Measurements from ENCODE around the gene RASA3. TPM values are rescaled to one million over a fixed set of nuclear protein-coding genes. Genes with fewer than 3 reads are reported as not detected.

RASA3 gene
- total and polyA plus RNA-seq, 2 of the 4 experiments (the other 2 are of a cell fraction), result 21.0 to 31.4 TPM

- TF ChIP-seq BHLHE40 (IDR thresholded peaks at IDR 0.05; ENCODE audit: low read depth, low read length), result no peak
- no peak for TF ChIP-seq MXI1 (IDR thresholded peaks at IDR 0.05; ENCODE audit: borderline replicate concordance, low read depth, low read length)
Measured at GRCh38 chr13:113937073-113937472, 195.3 kb downstream of the RASA3 start (continued).

- WGBS, 2 experiments (ENCODE audit: extremely low coverage in 2 of 2, insufficient read length in 1 of 2), result 98% methylated on average over 7 of the region's 25 CpGs; no CpG with 5 or more reads in 1 of the 2 experiments
- Histone ChIP-seq H3K27me3 (ENCODE audit: control insufficient read depth, insufficient read depth, low read length) (no peaks in the 10 kb centered on the region), H3K4ac (ENCODE audit: low read depth, low read length) (no peak overlapping the region), H3K36me3 (ENCODE audit: control insufficient read depth, insufficient read depth, low read length) (no peaks in the 10 kb centered on the region), H3K23ac (ENCODE audit: low read depth, low read length) (no peak overlapping the region), H2BK15ac (ENCODE audit: low read depth, low read length) (no peak overlapping the region; the same call in 2 of the 3 replicates), H2AK9ac (replicated peaks; ENCODE audit: low read depth, low read length, poor library complexity) (peak overlapping the region; percentile 5), H3K79me1 (ENCODE audit: low read depth in 1 of 2, low read length in 2 of 2) (peaks cover 0 to 30% of the 10 kb centered on the region in 2 experiments; a peak in 1 of 4 replicates), H3K9me1 (ENCODE audit: insufficient read depth, low read length) (no peaks in the 10 kb centered on the region; the same call in 1 of the 2 replicates), H2AFZ (replicated peaks; ENCODE audit: low read length, poor library complexity) (no peak overlapping the region), H4K8ac (ENCODE audit: low read depth in 2 of 2, low read length in 2 of 2) (no peak overlapping the region), H3K27ac (ENCODE audit: insufficient read depth, low read length) (no peak overlapping the region), H4K5ac (ENCODE audit: low read depth, low read length) (no peak overlapping the region), H4K20me1 (ENCODE audit: insufficient read depth, low read length) (no peaks in the 10 kb centered on the region), H3K4me3 (ENCODE audit: insufficient read depth, low read depth, low read length) (no peak overlapping the region), H3K4me1 (ENCODE audit: control insufficient read depth, insufficient read depth, low read length) (peaks cover 7% of the 10 kb centered on the region; the same call in 1 of the 2 replicates), H2BK20ac (ENCODE audit: low read depth, low read length) (no peak overlapping the region), H3K56ac (ENCODE audit: extremely low read depth, insufficient read depth, low read length) (no peak overlapping the region), H3K9ac (ENCODE audit: low read depth, low read length) (no peak overlapping the region), H2BK5ac (ENCODE audit: low read depth, low read length, poor library complexity, severe bottlenecking) (no peak overlapping the region), H3K4me2 (ENCODE audit: low read depth, low read length) (no peak overlapping the region), H3K18ac (ENCODE audit: low read depth, low read length) (no peak overlapping the region), H2AK5ac (ENCODE audit: low read depth, low read length) (no peak overlapping the region; the same call in 1 of the 2 replicates), H2BK120ac (ENCODE audit: low read depth, low read length) (no peak overlapping the region), H3K9me3 (ENCODE audit: control insufficient read depth, insufficient read depth, low read length) (no peaks in the 10 kb centered on the region), H3K14ac (replicated peaks; ENCODE audit: low read depth, low read length) (no peak overlapping the region), H4K91ac (ENCODE audit: insufficient read depth, low read depth, low read length) (no peak overlapping the region)
- POLR2A ChIA-PET (ENCODE audit: unreplicated experiment), result no interaction called here
- in situ Hi-C loops (cut with MboI; ENCODE audit: low sequenced_read_pairs), result no loop called here
- dilution Hi-C loops (cut with HindIII; ENCODE audit: low sequenced_read_pairs, unreplicated experiment), result no loop called here
- TF ChIP-seq MXI1 (IDR thresholded peaks at IDR 0.05; ENCODE audit: borderline replicate concordance, low read depth, low read length) (no peak), ELK1 (IDR thresholded peaks at IDR 0.05; ENCODE audit: borderline replicate concordance, low read depth, low read length) (no peak), CTCF (conservative IDR thresholded peaks at IDR 0.05; ENCODE audit: low read depth, low read length) (no peak), POLR2A (IDR thresholded peaks at IDR 0.05; ENCODE audit: low read depth, low read length) (no peak)
- intact Hi-C loops (cut with micrococcal nuclease), result no loop called here
- ATAC-seq (ENCODE audit: low read depth), result no peak
- DNase-seq, result no peak
- BruUV-seq (replicated peaks), result no TSS peak
- CTCF ChIA-PET, result no interaction called here
Measured at GRCh38 chr13:113936166-113936965, 196.1 kb downstream of the RASA3 start.

Data from IMR-90 (cell line).